WERI-Rb-1 (cell line): ENCODE results near the gene CAP1.

ENCODE experiments used
- DNase-seq: peaks from one replicate; pipeline ENCODE4 v3.0.0-alpha.2; 2020
- H3K27ac ChIP-seq: fragments of 250-450 bp; sonication (Bioruptor Pico); 2 replicates; pipeline ENCODE4 v1.5.1; 2020; ENCODE audit warnings: mild to moderate bottlenecking, moderate library complexity
- H3K27me3 ChIP-seq: fragments of 250-450 bp; sonication (Bioruptor Pico); 2 replicates; pipeline ENCODE4 v1.5.1; 2021; ENCODE audit warnings: mild to moderate bottlenecking, low read depth, moderate library complexity; ENCODE audit not compliant: insufficient read depth, severe bottlenecking
- H3K36me3 ChIP-seq: fragments of 250-450 bp; sonication (Bioruptor Pico); 2 replicates; pipeline ENCODE4 v1.5.1; 2020; ENCODE audit warnings: mild to moderate bottlenecking, moderate library complexity
- H3K4me3 ChIP-seq: 2 replicates; pipeline ENCODE4 v1.5.1; 2011; ENCODE audit warnings: low read depth, mild to moderate bottlenecking, control low read depth, low read length
- H3K9me3 ChIP-seq: fragments of 250-450 bp; sonication (Bioruptor Pico); 2 replicates; pipeline ENCODE4 v1.5.1; 2021; ENCODE audit warnings: mild to moderate bottlenecking, moderate library complexity; ENCODE audit not compliant: severe bottlenecking
- CTCF ChIP-seq: IDR thresholded peaks from 2 replicates; pipeline ENCODE4 v1.5.1; 2011; ENCODE audit warnings: low read depth, mild to moderate bottlenecking, control low read depth, inconsistent platforms, low read length

The CAP1 gene, protein sequence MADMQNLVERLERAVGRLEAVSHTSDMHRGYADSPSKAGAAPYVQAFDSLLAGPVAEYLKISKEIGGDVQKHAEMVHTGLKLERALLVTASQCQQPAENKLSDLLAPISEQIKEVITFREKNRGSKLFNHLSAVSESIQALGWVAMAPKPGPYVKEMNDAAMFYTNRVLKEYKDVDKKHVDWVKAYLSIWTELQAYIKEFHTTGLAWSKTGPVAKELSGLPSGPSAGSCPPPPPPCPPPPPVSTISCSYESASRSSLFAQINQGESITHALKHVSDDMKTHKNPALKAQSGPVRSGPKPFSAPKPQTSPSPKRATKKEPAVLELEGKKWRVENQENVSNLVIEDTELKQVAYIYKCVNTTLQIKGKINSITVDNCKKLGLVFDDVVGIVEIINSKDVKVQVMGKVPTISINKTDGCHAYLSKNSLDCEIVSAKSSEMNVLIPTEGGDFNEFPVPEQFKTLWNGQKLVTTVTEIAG

DNA sequence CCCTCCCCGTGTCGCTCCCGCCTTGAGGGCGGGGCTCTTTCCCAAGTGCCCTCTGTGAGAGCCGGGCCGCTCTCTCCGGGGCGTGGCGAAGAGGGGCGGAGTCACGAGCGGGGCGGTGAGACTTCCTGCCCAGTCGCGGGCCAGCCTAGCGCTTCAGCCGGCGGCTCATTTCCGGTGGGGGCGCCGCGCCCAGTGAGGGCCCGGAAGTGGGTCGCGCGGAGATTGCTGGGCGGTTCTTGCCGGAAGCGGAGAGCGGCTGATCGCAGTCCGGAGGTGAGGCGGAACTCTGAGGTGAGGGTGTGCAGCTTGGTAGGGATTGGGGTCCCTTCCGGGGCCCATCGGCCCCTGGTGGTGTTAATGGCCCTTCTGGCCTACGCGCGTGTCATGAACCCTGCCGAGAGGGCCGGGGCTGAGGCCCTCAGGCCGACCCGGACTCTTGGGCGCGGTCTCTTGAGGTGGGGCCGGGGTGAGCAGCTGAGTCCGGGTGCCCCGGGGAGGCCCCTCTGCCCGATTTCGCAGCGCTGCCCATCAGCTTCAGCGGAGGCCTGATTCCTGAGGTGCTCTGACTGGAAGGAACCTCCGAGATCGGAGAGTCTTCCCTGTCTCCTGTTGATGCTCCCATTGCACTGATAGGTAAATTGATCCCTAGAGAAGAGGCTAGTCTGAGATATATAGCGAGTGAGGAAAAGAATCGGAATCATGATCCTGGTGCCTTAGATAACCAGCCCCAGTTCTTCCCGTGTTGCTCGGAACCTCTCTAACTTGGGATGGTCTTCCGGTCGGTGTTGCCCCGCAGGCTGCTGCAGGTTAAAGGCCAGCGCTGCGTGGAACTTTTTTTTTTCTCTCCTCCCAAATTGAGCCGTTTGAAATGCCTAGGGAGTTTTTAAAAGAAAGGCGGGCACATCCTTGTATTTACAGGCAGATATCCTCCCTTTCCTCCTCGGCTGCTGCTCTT is at the start of gene CAP1:
Gene CAP1, plus strand, starts transcription at position 219 of the 955 bp plus-strand sequence. CDS start 18,618 bp downstream, outside the sequence.
- Histone ChIP-seq H3K4me3 (peak within 1 kb of the TSS; percentile 70), H3K9me3 (no peaks in the 10 kb centered on the region), H3K36me3 (peaks cover 15% of the 10 kb centered on the region), H3K27ac (peak within 1 kb of the TSS; percentile 91), H3K27me3 (no peaks in the 10 kb centered on the region)
- DNase-seq: peak; percentile 99
- no peak for TF ChIP-seq CTCF

DNA sequence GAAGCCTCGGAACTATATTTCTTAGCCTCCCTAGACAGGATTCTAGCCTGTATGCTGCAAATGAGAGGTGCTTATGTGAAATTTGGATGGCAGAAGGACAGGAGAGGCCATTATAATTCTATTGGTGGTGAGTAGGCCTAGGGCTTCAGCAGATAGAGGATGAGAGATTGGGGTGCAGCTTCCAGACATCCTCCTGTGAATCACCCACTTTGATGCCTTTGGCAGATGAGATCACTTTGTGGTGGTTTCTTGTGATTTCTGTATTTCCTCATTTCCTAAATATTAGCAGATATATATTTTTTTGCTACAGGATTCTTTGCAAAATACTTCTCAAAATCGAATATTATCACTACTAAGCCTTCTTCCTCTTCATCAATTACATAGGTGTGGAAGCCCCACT is 48.3 kb upstream of the CAP1 start:
- Histone ChIP-seq H3K36me3 (no peaks in the 10 kb centered on the region), H3K9me3 (no peaks in the 10 kb centered on the region), H3K27me3 (no peaks in the 10 kb centered on the region), H3K4me3 (no peak overlapping the region), H3K27ac (no peak overlapping the region)
- TF ChIP-seq CTCF: no peak
- DNase-seq: no peak

DNA sequence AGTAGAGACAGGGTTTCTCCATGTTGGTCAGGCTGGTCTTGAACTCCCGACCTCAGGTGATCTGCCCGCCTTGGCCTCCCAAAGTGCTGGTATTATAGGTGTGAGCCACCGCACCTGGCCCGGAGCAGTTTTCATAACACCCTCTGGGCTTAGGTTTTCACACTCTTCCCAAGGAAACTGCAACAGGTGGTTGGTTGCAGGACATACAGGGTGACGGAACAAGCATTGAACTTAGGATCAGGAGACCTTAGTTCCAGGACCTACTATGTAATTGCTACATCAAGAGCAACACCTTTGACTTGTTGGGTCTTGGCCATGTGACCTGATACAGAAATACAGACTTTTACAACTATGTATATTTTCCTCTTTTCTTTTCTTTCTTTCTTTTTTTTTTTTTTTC is 47.6 kb upstream of the CAP1 start:
- no peak overlapping the region for H3K4me3 ChIP-seq
- no peak for TF ChIP-seq CTCF
- H3K9me3 ChIP-seq: no peaks in the 10 kb centered on the region
- H3K27ac ChIP-seq: no peak overlapping the region
- H3K36me3 ChIP-seq: no peaks in the 10 kb centered on the region
- H3K27me3 ChIP-seq: no peaks in the 10 kb centered on the region
- no peak for DNase-seq

DNA sequence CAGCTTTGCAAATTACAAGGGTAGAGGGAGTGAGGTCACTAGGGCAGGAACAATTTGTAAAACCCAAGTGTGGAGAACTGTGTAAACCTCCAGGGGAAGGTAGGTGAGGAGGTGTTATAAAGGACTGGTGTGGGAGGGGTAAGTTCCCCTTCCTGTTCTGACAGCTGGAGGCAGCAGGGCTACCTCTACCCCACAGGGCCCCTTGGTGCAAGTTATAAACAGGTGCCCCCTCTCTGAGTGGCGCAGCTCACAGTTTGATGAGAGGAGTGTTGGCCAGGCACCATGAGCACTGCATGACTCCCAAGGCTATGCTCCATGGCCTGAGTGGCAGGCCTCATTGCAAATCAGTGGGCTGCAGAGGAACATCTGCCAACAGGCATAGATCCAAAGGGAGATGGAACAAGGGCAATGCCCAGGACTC is 44.5 kb upstream of the CAP1 start:
- H3K4me3 ChIP-seq: no peak overlapping the region

More for the DNA sequence above, 44.5 kb upstream of the CAP1 start:
- DNase-seq: no peak
- H3K36me3 ChIP-seq: no peaks in the 10 kb centered on the region
- H3K27me3 ChIP-seq: no peaks in the 10 kb centered on the region
- H3K27ac ChIP-seq: no peak overlapping the region
- peaks cover 9% of the 10 kb centered on the region for H3K9me3 ChIP-seq
- TF ChIP-seq CTCF: no peak
